SU-DHL-6 (cell line): ENCODE data around the gene RGR.

Experiments used
- EZH2phosphoT487 ChIP-seq: fragments of 200-600 bp; sonication (generic), shearing (Covaris generic); conservative IDR thresholded peaks from 2 replicates; pipeline ENCODE4 v1.6.1; 2018; ENCODE audit warnings: mild to moderate bottlenecking, antibody characterized with exemption, low read length, moderate library complexity, mixed read lengths
- TF ChIP-seq, protein P1 (sequence below): fragments of 200-600 bp; sonication (generic); IDR thresholded peaks from one replicate; pipeline ENCODE4 v1.5.1; 2017; ENCODE audit warnings: antibody characterized with exemption, mild to moderate bottlenecking, low read length, moderate library complexity; ENCODE audit not compliant: insufficient read depth, poor library complexity, severe bottlenecking

DNA sequence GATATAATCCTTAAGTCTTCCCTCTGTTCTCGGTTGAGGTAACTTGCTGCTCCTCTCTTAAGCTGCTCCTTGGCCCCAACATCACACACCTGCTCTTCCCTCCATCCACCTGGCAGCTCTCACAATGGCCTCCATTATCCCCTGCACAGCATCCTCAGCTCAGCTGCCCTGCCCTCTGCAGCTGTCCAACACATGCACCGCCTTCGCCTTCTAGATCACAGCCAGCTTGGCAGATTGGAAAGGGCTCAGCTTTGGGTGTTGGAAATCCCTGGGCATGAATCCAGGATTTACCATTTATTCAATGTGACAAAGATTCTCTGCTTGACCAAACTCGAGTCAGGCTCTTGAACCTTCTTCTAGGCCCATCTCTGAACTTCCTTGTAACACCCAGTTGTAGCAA, 20.6 kb downstream of the RGR start:
- TF ChIP-seq, protein P1, sequence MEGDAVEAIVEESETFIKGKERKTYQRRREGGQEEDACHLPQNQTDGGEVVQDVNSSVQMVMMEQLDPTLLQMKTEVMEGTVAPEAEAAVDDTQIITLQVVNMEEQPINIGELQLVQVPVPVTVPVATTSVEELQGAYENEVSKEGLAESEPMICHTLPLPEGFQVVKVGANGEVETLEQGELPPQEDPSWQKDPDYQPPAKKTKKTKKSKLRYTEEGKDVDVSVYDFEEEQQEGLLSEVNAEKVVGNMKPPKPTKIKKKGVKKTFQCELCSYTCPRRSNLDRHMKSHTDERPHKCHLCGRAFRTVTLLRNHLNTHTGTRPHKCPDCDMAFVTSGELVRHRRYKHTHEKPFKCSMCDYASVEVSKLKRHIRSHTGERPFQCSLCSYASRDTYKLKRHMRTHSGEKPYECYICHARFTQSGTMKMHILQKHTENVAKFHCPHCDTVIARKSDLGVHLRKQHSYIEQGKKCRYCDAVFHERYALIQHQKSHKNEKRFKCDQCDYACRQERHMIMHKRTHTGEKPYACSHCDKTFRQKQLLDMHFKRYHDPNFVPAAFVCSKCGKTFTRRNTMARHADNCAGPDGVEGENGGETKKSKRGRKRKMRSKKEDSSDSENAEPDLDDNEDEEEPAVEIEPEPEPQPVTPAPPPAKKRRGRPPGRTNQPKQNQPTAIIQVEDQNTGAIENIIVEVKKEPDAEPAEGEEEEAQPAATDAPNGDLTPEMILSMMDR, result no peak
- no peak for TF ChIP-seq EZH2phosphoT487
